ENCODE data around the gene DMAP1.
A peak's percentile ranks its signal among the peaks of the same experiment; 100 is the strongest.
"Not testable (repeated sequence)": the region's sequence is repeated elsewhere in the genome, so short reads cannot be mapped to it uniquely, and the experiment has no call there.

Gene DMAP1

GRCh38 chr1:44213222-44214112, at the start of gene DMAP1:
Gene DMAP1, plus strand, starts transcription at chr1:44213471. Its CDS starts 283 bp downstream, at chr1:44213754.
- DNase-seq = peak; percentile 96

- no peak for DNase-seq
Measured at GRCh38 chr1:44168520-44169098, 44.7 kb upstream of the DMAP1 start.

DNA sequence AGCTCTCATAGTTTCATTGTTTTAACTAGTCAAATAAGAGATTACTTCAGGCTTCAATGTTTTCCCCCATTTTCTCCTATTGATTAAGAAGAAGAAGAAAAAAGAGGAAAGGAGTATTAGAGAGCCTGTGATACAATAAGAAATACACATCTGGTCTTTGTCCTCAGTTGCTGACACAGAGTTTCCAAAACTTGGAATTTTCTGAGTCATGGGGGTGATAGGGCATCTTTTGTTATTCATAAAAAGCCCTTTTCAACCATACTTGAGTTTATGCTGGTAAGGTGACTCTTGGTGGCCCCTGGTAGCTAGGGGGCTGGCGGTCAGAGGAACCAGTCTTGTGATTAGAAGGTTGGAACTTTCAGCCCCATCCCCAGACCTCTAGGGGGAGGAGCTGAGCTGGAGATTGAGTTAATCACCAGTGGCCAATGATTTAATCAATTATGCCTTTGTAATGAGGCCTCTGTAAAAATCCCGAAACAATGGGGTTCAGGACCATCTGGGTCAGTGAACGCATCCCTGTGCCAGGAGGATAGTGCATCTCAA, 42.9 kb upstream of the DMAP1 start:
- no peak for DNase-seq

- DNase-seq = no peak
Measured at GRCh38 chr1:44174630-44175029, 38.6 kb upstream of the DMAP1 start.

DNA sequence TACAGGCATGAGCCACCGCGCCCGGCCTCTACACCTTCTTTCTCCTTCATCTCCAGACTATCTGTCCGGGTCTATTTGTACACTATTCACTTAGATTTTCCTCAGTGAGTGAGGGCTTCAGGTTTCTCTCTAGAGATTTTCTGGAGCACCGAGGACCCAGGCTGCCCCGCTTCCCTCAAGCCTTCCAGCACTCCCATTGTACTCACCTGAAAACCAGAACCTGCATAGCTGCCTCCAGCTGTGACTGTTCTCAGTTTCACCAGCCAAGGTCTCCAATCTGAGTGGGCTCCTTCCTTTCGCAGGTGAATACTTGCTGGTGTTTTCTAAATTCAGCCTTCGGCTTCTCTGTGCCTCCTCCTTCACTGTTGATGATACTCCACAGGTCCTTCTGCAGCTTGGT, 12.9 kb upstream of the DMAP1 start:
- DNase-seq = no peak

GRCh38 chr1:44206545-44206944, 6.7 kb upstream of the DMAP1 start:
- not testable (repeated sequence) for DNase-seq

GRCh38 chr1:44208226-44208625, 5.0 kb upstream of the DMAP1 start:
- no peak for DNase-seq

DNA sequence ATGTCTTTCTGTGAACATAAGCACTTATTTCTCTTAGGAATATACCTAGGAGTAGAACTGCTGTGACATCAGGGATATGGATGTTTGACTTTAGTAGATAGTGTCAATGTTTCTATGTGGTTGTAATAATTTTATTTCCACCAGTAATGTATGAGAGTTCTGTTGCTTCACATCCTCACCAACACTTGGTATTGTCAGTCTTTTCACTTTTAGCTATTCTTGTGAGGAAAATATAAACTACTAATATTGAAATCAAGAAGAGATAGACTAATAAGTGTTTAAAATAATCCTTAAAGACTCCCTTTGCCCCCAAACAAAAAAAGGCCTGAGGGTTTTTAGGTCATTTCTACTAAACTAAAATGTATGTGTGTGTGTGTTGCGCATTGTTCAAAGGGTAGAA, 2.7 kb upstream of the DMAP1 start:
- no peak for DNase-seq

- no peak for DNase-seq
Measured at GRCh38 chr1:44212355-44213221, 683 bp upstream of the DMAP1 start.

GRCh38 chr1:44217809-44218410, 4.6 kb downstream of the DMAP1 start:
- DNase-seq = peak; percentile 92

GRCh38 chr1:44218503-44219300, 5.4 kb downstream of the DMAP1 start:
- DNase-seq = no peak

- DNase-seq = no peak
Measured at GRCh38 chr1:44219301-44219626, 6.0 kb downstream of the DMAP1 start.

DNA sequence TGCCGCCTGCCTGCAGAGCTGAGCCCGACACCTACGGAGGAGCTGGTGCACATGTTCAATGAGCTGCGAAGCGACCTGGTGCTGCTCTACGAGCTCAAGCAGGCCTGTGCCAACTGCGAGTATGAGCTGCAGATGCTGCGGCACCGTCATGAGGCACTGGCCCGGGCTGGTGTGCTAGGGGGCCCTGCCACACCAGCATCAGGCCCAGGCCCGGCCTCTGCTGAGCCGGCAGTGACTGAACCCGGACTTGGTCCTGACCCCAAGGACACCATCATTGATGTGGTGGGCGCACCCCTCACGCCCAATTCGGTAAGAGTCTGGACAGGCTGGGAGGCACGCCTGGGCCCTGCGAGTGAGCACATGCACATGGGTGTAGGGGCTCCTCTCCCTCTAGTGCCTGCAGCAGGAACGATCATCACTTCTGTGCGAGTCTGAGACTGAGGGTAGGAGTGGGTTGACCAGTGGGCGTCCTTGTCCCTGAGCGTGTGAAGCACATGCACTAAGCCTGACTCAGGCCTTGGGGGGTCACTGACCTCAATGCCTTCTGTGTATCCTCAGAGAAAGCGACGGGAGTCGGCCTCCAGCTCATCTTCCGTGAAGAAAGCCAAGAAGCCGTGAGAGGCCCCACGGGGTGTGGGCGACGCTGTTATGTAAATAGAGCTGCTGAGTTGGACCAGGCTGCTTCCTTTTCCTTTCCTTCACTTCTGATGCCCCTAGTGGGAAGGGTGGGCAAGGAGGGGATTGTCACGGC, 6.9 kb downstream of the DMAP1 start:
- no peak for DNase-seq

DNA sequence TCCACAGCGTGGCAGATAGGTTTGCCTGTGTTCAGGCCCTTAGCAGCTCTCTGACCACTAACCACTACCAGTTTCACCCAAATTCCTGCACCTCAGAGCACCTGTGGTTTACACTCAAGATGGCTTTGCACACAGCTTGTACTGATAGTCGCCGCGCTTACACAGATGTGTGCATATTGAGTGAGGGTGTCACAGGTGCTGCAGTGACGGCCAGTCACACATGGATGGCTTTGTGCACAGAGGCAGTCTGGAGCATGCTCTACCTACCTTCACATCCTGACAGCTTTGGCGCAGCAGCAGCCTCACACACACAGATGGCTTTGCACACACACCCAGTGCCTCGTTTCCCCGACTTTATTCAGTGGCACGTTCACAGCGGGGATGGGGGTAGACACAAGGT, 7.5 kb downstream of the DMAP1 start:
- DNase-seq = no peak

- DNase-seq = no peak
Measured at GRCh38 chr1:44221769-44222168, 8.5 kb downstream of the DMAP1 start.

DNA sequence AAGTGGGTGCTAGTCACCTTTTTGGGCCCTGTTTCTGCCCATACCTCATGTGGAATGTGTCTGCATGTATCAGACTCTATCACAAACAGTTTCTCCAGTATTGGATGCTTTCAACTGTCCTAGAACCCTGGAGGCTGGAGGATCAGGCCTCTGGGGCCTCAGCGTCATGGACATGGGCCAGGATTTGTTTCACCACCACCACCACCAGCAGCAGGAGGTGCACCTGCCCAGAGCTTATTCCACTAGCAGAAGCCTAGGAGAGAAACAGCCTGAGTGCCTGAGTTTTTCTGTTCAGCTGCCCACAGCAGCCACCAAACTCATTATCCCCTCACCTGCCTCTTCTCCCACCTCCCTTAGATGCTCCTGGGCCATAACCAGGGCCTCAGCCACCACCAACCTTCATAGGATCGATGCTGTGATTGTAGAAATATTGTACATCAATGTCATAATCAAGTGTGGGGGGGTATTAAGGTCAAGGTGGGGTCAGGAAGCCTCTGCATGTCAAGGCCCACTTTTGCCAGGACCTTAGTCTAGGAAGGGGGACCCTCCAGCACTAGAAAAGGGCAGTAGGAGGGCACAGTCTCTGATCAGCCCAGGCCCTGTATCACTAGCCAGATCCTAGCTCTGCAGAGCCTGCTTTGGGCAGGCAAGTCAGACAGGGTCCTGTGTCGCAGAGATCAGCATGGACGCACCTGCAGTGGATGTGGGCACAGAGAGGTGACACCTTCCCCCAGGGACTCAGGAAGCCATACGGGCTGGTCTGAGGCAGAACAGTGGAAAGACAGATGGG, 9.3 kb downstream of the DMAP1 start:
- no peak for DNase-seq

- DNase-seq = no peak
Measured at GRCh38 chr1:44223187-44223610, 9.9 kb downstream of the DMAP1 start.

DNA sequence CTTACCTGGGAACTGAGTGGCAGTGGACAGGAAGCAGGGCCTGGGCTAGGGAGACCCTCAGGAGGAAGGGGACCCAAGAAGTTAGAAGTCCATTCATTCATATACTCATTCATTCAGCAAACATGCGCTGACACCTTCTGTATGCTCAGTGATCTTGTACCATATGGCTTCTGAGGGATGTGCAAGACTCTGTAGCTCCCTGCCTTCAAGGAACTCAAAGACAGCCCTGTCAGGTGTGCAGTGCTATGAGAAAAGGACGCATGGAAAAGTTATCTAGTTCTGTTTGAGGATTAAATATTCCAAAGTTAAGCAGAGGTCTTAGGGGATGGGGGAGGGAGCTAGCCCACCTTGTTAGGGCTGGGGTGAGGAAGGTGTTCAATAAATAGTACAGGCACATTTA, 12.5 kb downstream of the DMAP1 start:
- no peak for DNase-seq

DNA sequence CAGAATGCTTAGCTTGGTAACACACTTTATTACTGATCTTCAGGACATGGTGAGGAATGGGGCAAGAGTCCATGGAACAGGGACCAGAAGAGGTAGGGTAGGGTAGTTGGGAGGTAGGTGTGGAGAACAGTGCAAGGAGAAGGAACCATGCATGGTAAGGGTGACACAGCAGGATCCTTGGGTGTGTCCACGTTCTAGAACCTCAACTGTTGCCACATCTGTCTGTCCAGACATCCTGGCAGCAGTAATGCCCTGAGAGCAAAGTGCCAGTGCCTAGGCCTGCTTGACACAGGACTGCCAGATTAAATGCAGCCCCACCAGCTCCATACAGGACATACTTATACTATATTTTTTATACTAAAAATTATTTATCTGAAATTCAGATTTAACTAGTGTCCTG, 13.9 kb downstream of the DMAP1 start:
- no peak for DNase-seq

DNA sequence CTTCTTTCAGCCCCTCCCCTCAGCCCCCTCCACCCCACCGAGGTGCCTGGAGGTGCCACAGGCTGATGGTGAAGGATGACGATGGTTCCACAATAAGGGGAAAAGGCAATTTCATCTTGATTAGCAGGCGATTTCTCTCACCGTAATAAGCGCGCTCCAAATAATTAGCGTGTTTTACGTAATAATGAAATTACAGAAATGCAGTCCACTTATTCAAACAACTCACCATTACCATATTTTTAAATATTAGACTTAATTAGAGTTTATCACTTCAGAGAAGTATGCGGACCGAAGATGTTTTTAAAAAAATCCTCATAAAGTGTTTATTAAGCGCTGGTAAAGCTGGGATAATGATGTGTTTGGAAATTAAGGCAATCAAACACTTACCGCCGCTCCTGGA, 14.9 kb downstream of the DMAP1 start:
- DNase-seq = no peak
